ENCODE measurements around the gene FCER2.

DNA sequence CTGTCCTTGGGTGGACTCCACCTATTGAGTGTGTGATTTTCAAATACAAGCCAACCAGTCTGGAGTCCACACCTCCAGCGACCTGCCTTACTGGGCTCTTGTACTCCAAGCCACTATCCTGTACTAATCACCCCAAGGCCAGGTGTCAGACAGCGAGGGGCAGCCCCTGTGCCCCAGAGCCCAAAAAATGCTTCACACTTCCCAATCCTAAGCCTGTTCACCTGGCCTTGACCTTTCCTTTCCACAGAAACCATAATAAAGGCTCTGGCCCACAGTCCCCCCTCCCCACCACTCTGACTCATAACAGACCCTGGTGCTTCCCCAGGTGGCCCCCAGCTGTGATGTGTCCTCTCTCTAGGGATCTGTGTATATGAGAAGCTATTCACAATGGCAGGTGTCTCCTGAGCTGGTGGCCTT lies 41.5 kb upstream of the FCER2 start:
- TF ChIP-seq, protein P1, sequence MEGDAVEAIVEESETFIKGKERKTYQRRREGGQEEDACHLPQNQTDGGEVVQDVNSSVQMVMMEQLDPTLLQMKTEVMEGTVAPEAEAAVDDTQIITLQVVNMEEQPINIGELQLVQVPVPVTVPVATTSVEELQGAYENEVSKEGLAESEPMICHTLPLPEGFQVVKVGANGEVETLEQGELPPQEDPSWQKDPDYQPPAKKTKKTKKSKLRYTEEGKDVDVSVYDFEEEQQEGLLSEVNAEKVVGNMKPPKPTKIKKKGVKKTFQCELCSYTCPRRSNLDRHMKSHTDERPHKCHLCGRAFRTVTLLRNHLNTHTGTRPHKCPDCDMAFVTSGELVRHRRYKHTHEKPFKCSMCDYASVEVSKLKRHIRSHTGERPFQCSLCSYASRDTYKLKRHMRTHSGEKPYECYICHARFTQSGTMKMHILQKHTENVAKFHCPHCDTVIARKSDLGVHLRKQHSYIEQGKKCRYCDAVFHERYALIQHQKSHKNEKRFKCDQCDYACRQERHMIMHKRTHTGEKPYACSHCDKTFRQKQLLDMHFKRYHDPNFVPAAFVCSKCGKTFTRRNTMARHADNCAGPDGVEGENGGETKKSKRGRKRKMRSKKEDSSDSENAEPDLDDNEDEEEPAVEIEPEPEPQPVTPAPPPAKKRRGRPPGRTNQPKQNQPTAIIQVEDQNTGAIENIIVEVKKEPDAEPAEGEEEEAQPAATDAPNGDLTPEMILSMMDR (IDR thresholded peaks at IDR 0.05): no peak
- no peak for TF ChIP-seq POLR2AphosphoS5 (IDR thresholded peaks at IDR 0.05; ENCODE audit: low read depth, low read length)
